Amygdala (tissue), 56 donors: ENCODE results near the gene OR14C36.
"Not testable (repeated sequence)": the region's sequence is repeated elsewhere in the genome, so short reads cannot be mapped to it uniquely, and the experiment has no call there.

Source experiments
- DNase-seq, 56 donors: peaks; one replicate each; lab custom pipeline; 2025; lab: John Stamatoyannopoulos, UW

The OR14C36 gene

GRCh38 chr1:248348475-248348874 is at the start of gene OR14C36:
Gene OR14C36, plus strand, starts transcription at chr1:248348775. Its CDS starts 0 bp downstream, at chr1:248348775.
- no peak for DNase-seq

- DNase-seq, result no peak
Measured at GRCh38 chr1:248303324-248303723, 45.3 kb upstream of the OR14C36 start, which contains the start of gene OR2T12. Gene OR2T12, minus strand, starts transcription at chr1:248303424. Its CDS starts 7,846 bp downstream, at chr1:248295578.

- DNase-seq, result not testable (repeated sequence)
Measured at GRCh38 chr1:248305672-248306071, 42.9 kb upstream of the OR14C36 start.

- no peak for DNase-seq
Measured at GRCh38 chr1:248306103-248306502, 42.5 kb upstream of the OR14C36 start.

- not testable (repeated sequence) for DNase-seq
Measured at GRCh38 chr1:248306740-248307139, 41.8 kb upstream of the OR14C36 start.

- DNase-seq, result no peak
Measured at GRCh38 chr1:248316796-248317195, 31.8 kb upstream of the OR14C36 start.

- no peak for DNase-seq
Measured at GRCh38 chr1:248324468-248324867, 24.1 kb upstream of the OR14C36 start, which contains the start of gene OR2M7. Gene OR2M7, minus strand, starts transcription at chr1:248324568. Its CDS starts 0 bp downstream, at chr1:248324568.

GRCh38 chr1:248343451-248343850 is 5.1 kb upstream of the OR14C36 start:
- DNase-seq, result no peak

GRCh38 chr1:248359415-248359814 is 10.8 kb downstream of the OR14C36 start:
- peak in 3 of 56 donors; percentile 2 to 15 (median 4) for DNase-seq

- DNase-seq, result peak in 3 of 56 donors; percentile 2 to 12 (median 6)
Measured at GRCh38 chr1:248361121-248361715, 12.6 kb downstream of the OR14C36 start, which contains the start of gene OR2T4. Gene OR2T4, plus strand, starts transcription at chr1:248361665. Its CDS starts 0 bp downstream, at chr1:248361665.

GRCh38 chr1:248366609-248367008 is 18.0 kb downstream of the OR14C36 start:
- no peak for DNase-seq

- no peak for DNase-seq
Measured at GRCh38 chr1:248372394-248372793, 23.8 kb downstream of the OR14C36 start.

GRCh38 chr1:248373761-248374160 is 25.2 kb downstream of the OR14C36 start:
- DNase-seq, result no peak

- no peak for DNase-seq
Measured at GRCh38 chr1:248375446-248375845, 26.9 kb downstream of the OR14C36 start, which contains the start of gene OR2T6. Gene OR2T6, plus strand, starts transcription at chr1:248375746. Its CDS starts 11,863 bp downstream, at chr1:248387609.

GRCh38 chr1:248376916-248377315 is 28.3 kb downstream of the OR14C36 start:
- no peak for DNase-seq

- DNase-seq, result no peak
Measured at GRCh38 chr1:248380854-248381253, 32.3 kb downstream of the OR14C36 start.

GRCh38 chr1:248388426-248388825 is 39.9 kb downstream of the OR14C36 start:
- DNase-seq, result no peak

- no peak for DNase-seq
Measured at GRCh38 chr1:248393050-248393449, 44.5 kb downstream of the OR14C36 start.
